ENCODE data around the gene ZDHHC14.

Gene ZDHHC14

GRCh38 chr6:157525292-157525889, 144.4 kb downstream of the ZDHHC14 start:
- Histone ChIP-seq H3K4me1 (ENCODE audit: insufficient read depth, low read length) (peaks cover 11% of the 10 kb centered on the region), H3K4me3 (ENCODE audit: low read depth in 1 of 2, low read length in 2 of 2) (no peak overlapping the region), H3K27me3 (ENCODE audit: control insufficient read depth in 1 of 2, insufficient read depth in 2 of 2, low read length in 2 of 2) (no peaks in the 10 kb centered on the region), H3K9me3 (ENCODE audit: low read length) (no peaks in the 10 kb centered on the region), H3K9ac (ENCODE audit: low read length) (no peak overlapping the region), H3K36me3 (ENCODE audit: insufficient read depth, low read length) (no peaks in the 10 kb centered on the region), H3K27ac (ENCODE audit: low read depth, low read length) (no peak overlapping the region)

DNA sequence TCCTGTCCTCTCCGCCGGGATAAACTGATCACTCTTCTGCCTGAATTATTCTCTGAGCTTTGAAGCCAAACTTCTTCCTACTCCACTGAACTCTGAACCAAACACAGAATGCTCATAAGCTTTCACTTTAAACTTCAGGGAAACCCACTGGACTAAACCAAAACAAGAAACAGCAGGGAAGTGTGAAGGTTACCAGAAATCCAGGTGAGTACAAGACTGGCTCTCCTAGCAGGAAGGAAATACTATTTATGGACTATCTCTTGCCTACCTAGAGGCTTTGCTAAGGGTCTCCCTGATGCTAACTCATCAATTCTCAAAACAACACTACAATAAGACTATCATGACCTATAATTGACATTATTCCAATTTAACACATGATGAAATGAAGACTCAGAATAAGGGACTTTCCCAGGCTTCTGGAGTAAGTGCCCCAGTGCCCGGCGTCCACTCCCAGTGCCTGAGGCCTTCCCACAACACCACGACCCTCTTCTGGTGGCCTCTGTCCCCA, 145.0 kb downstream of the ZDHHC14 start:
- Histone ChIP-seq H3K9ac (ENCODE audit: low read length) (no peak overlapping the region), H3K27me3 (ENCODE audit: control insufficient read depth in 1 of 2, insufficient read depth in 2 of 2, low read length in 2 of 2) (no peaks in the 10 kb centered on the region), H3K27ac (ENCODE audit: low read depth, low read length) (no peak overlapping the region), H3K4me3 (ENCODE audit: low read depth in 1 of 2, low read length in 2 of 2) (no peak overlapping the region), H3K4me1 (ENCODE audit: insufficient read depth, low read length) (peaks cover 11% of the 10 kb centered on the region), H3K36me3 (ENCODE audit: insufficient read depth, low read length) (no peaks in the 10 kb centered on the region), H3K9me3 (ENCODE audit: low read length) (no peaks in the 10 kb centered on the region)

GRCh38 chr6:157527471-157527907, 146.5 kb downstream of the ZDHHC14 start:
- H3K9me3 ChIP-seq (ENCODE audit: low read length) = no peaks in the 10 kb centered on the region
- no peaks in the 10 kb centered on the region for H3K36me3 ChIP-seq (ENCODE audit: insufficient read depth, low read length)
- H3K4me3 ChIP-seq (ENCODE audit: low read depth in 1 of 2, low read length in 2 of 2) = no peak overlapping the region
- peaks cover 11% of the 10 kb centered on the region for H3K4me1 ChIP-seq (ENCODE audit: insufficient read depth, low read length)
- H3K27ac ChIP-seq (ENCODE audit: low read depth, low read length) = no peak overlapping the region
- no peak overlapping the region for H3K9ac ChIP-seq (ENCODE audit: low read length)
- no peaks in the 10 kb centered on the region for H3K27me3 ChIP-seq (ENCODE audit: control insufficient read depth in 1 of 2, insufficient read depth in 2 of 2, low read length in 2 of 2)

GRCh38 chr6:157528931-157529653, 148.1 kb downstream of the ZDHHC14 start:
- H3K4me1 ChIP-seq (ENCODE audit: insufficient read depth, low read length) = peaks cover 11% of the 10 kb centered on the region
- no peak overlapping the region for H3K27ac ChIP-seq (ENCODE audit: low read depth, low read length)
- H3K27me3 ChIP-seq (ENCODE audit: control insufficient read depth in 1 of 2, insufficient read depth in 2 of 2, low read length in 2 of 2) = no peaks in the 10 kb centered on the region
- no peaks in the 10 kb centered on the region for H3K36me3 ChIP-seq (ENCODE audit: insufficient read depth, low read length)
- no peak overlapping the region for H3K4me3 ChIP-seq (ENCODE audit: low read depth in 1 of 2, low read length in 2 of 2)
- H3K9me3 ChIP-seq (ENCODE audit: low read length) = no peaks in the 10 kb centered on the region
- H3K9ac ChIP-seq (ENCODE audit: low read length) = no peak overlapping the region

GRCh38 chr6:157529654-157530039, 148.7 kb downstream of the ZDHHC14 start:
- Histone ChIP-seq H3K36me3 (ENCODE audit: insufficient read depth, low read length) (no peaks in the 10 kb centered on the region), H3K4me1 (ENCODE audit: insufficient read depth, low read length) (peaks cover 12% of the 10 kb centered on the region), H3K9me3 (ENCODE audit: low read length) (no peaks in the 10 kb centered on the region), H3K27me3 (ENCODE audit: control insufficient read depth in 1 of 2, insufficient read depth in 2 of 2, low read length in 2 of 2) (no peaks in the 10 kb centered on the region), H3K27ac (ENCODE audit: low read depth, low read length) (no peak overlapping the region), H3K4me3 (ENCODE audit: low read depth in 1 of 2, low read length in 2 of 2) (no peak overlapping the region), H3K9ac (ENCODE audit: low read length) (no peak overlapping the region)

DNA sequence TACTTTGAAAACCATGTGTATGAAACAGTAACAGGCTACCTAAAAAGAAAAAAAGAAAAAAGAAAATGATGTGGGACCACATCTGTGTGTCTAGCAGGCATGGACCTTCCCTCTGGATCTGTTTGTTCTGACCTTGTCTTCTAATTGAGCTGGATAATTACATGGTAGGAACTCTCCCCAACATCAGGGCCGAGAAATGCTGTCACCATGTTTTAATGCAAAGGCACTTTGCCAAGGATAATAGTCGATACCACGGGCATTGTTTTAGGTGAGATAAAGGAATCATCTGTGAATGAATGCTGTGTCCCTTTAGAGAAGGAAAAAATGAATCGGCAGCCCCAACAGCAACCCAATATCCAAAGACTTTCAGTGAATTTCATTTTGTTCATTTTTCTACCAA, 149.1 kb downstream of the ZDHHC14 start:
- H3K36me3 ChIP-seq (ENCODE audit: insufficient read depth, low read length) = no peaks in the 10 kb centered on the region
- H3K27ac ChIP-seq (ENCODE audit: low read depth, low read length) = no peak overlapping the region
- H3K9me3 ChIP-seq (ENCODE audit: low read length) = no peaks in the 10 kb centered on the region
- no peaks in the 10 kb centered on the region for H3K27me3 ChIP-seq (ENCODE audit: control insufficient read depth in 1 of 2, insufficient read depth in 2 of 2, low read length in 2 of 2)
- no peak overlapping the region for H3K4me3 ChIP-seq (ENCODE audit: low read depth in 1 of 2, low read length in 2 of 2)
- peaks cover 16% of the 10 kb centered on the region for H3K4me1 ChIP-seq (ENCODE audit: insufficient read depth, low read length)
- H3K9ac ChIP-seq (ENCODE audit: low read length) = no peak overlapping the region

- Histone ChIP-seq H3K27me3 (ENCODE audit: control insufficient read depth in 1 of 2, insufficient read depth in 2 of 2, low read length in 2 of 2) (no peaks in the 10 kb centered on the region), H3K4me1 (ENCODE audit: insufficient read depth, low read length) (peaks cover 23% of the 10 kb centered on the region), H3K9me3 (ENCODE audit: low read length) (no peaks in the 10 kb centered on the region), H3K4me3 (ENCODE audit: low read depth in 1 of 2, low read length in 2 of 2) (no peak overlapping the region), H3K9ac (ENCODE audit: low read length) (no peak overlapping the region), H3K36me3 (ENCODE audit: insufficient read depth, low read length) (no peaks in the 10 kb centered on the region), H3K27ac (ENCODE audit: low read depth, low read length) (no peak overlapping the region)
These were observed 149.8 kb downstream of the ZDHHC14 start for GRCh38 chr6:157530724-157531168.

- Histone ChIP-seq H3K27ac (ENCODE audit: low read depth, low read length) (no peak overlapping the region), H3K9ac (ENCODE audit: low read length) (no peak overlapping the region), H3K36me3 (ENCODE audit: insufficient read depth, low read length) (no peaks in the 10 kb centered on the region), H3K27me3 (ENCODE audit: control insufficient read depth in 1 of 2, insufficient read depth in 2 of 2, low read length in 2 of 2) (no peaks in the 10 kb centered on the region), H3K9me3 (ENCODE audit: low read length) (no peaks in the 10 kb centered on the region), H3K4me1 (ENCODE audit: insufficient read depth, low read length) (peaks cover 29% of the 10 kb centered on the region), H3K4me3 (ENCODE audit: low read depth in 1 of 2, low read length in 2 of 2) (no peak overlapping the region)
These were observed 150.4 kb downstream of the ZDHHC14 start for GRCh38 chr6:157531169-157531985.

DNA sequence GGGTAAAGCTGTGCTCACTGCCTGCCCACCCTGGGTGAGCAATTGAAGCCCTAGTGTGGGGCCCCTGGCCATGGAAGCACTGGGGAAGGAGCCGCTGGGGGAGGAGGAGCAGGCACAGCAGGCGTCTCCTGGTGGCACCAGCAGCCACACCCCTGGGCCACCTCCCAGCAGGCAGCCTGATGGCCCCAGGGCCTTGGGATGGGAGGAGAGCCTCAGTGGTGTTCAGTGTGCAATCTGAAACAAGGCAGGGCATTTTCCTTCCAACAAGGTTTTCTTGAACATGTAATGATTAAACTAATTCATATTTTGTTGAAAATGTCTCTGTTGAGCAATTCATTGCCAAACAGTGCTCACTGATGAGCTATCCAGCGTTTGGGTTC, 151.0 kb downstream of the ZDHHC14 start:
- peaks cover 32% of the 10 kb centered on the region for H3K4me1 ChIP-seq (ENCODE audit: insufficient read depth, low read length)
- no peaks in the 10 kb centered on the region for H3K9me3 ChIP-seq (ENCODE audit: low read length)
- H3K27me3 ChIP-seq (ENCODE audit: control insufficient read depth in 1 of 2, insufficient read depth in 2 of 2, low read length in 2 of 2) = no peaks in the 10 kb centered on the region
- no peak overlapping the region for H3K9ac ChIP-seq (ENCODE audit: low read length)
- no peak overlapping the region for H3K27ac ChIP-seq (ENCODE audit: low read depth, low read length)
- no peak overlapping the region for H3K4me3 ChIP-seq (ENCODE audit: low read depth in 1 of 2, low read length in 2 of 2)
- H3K36me3 ChIP-seq (ENCODE audit: insufficient read depth, low read length) = no peaks in the 10 kb centered on the region

GRCh38 chr6:157533048-157533871, 152.3 kb downstream of the ZDHHC14 start:
- peaks cover 30% of the 10 kb centered on the region for H3K4me1 ChIP-seq (ENCODE audit: insufficient read depth, low read length)
- no peak overlapping the region for H3K27ac ChIP-seq (ENCODE audit: low read depth, low read length)
- no peak overlapping the region for H3K4me3 ChIP-seq (ENCODE audit: low read depth in 1 of 2, low read length in 2 of 2)
- H3K9ac ChIP-seq (ENCODE audit: low read length) = no peak overlapping the region
- H3K36me3 ChIP-seq (ENCODE audit: insufficient read depth, low read length) = no peaks in the 10 kb centered on the region
- H3K27me3 ChIP-seq (ENCODE audit: control insufficient read depth in 1 of 2, insufficient read depth in 2 of 2, low read length in 2 of 2) = no peaks in the 10 kb centered on the region
- H3K9me3 ChIP-seq (ENCODE audit: low read length) = no peaks in the 10 kb centered on the region

Data from muscle layer of colon (tissue), 2 donors.